Measurements from ENCODE around the gene LGR5. TPM values are rescaled to one million over a fixed set of nuclear protein-coding genes. Genes with fewer than 3 reads are reported as not detected.

Gene LGR5
- total and polyA plus RNA-seq, 2 donors (not counting 3 experiments of a cell fraction or from before 2014, with no cell fraction given), result not detected

DNA sequence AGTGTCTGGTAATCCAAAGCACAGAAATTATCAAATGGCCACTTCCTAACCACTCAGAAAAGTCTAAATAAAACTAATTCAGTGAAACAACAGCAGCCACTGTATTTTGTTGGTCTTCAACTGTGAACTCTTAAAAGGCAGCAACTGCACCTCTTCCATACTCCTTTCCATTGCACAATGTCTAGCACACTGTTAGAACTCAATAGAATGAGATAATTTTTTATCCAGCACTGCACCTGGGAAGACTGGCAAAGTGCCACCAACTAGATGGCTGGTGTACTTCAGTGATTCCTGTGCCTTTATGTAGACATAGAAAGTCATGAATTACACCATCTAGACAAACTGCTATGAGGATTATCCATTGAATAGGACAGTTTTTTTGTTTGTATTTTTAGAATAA lies 26.2 kb downstream of the LGR5 start:
- Histone ChIP-seq H3K9me1 (replicated peaks; ENCODE audit: control insufficient read depth, extremely low read depth, insufficient read depth, low read length) (no peaks in the 10 kb centered on the region), H3K27me3 (ENCODE audit: control insufficient read depth in 2 of 2, insufficient read depth in 2 of 2, low read length in 2 of 2) (no peaks in the 10 kb centered on the region), H3K79me2 (ENCODE audit: control insufficient read depth, insufficient read depth, low read length) (no peaks in the 10 kb centered on the region), H3K27ac (ENCODE audit: insufficient read depth, low read depth, low read length) (no peak overlapping the region), H4K20me1 (replicated peaks; ENCODE audit: control insufficient read depth, extremely low read depth, insufficient read depth, low read length) (no peaks in the 10 kb centered on the region), H3K9me3 (replicated peaks; ENCODE audit: control insufficient read depth, insufficient read depth, low read length) (no peaks in the 10 kb centered on the region), H3K4me1 (ENCODE audit: control insufficient read depth, extremely low read depth, insufficient read depth, low read length) (no peaks in the 10 kb centered on the region), H3K36me3 (ENCODE audit: control insufficient read depth in 2 of 2, extremely low read depth in 1 of 2, insufficient read depth in 2 of 2, low read length in 2 of 2) (no peaks in the 10 kb centered on the region), H2AFZ (ENCODE audit: low read depth, low read length) (no peak overlapping the region), H3K4me3 (replicated peaks in 1 of 3; ENCODE audit: insufficient read depth in 1 of 3, low read depth in 1 of 3, low read length in 3 of 3) (no peak overlapping the region), H3K4me2 (ENCODE audit: insufficient read depth, low read length) (no peak overlapping the region), H3K9ac (replicated peaks; ENCODE audit: extremely low read depth, insufficient read depth, low read length) (no peak overlapping the region)
- TF ChIP-seq JUN (IDR thresholded peaks at IDR 0.05; ENCODE audit: borderline replicate concordance, insufficient read depth, insufficient read length, low read depth) (no peak), CTCF (IDR thresholded peaks at IDR 0.05; ENCODE audit: extremely low read depth in 1 of 2, insufficient read depth in 1 of 2, low read depth in 1 of 2, low read length in 2 of 2) (no peak), GATA2 (IDR thresholded peaks at IDR 0.05; ENCODE audit: insufficient read depth, insufficient read length, low read depth, low read length) (no peak), MAX (IDR thresholded peaks at IDR 0.05; ENCODE audit: insufficient read depth, insufficient read length) (no peak), MYC (IDR thresholded peaks at IDR 0.05; ENCODE audit: low read depth, low read length) (no peak), FOS (IDR thresholded peaks at IDR 0.05; ENCODE audit: borderline replicate concordance, insufficient read depth, low read length) (no peak), EZH2 (IDR thresholded peaks at IDR 0.05; ENCODE audit: borderline replicate concordance, low read depth, low read length, severe bottlenecking) (no peak), POLR2A (IDR thresholded peaks at IDR 0.05; ENCODE audit: low read depth, low read length) (no peak), POLR2AphosphoS5 (IDR thresholded peaks at IDR 0.05; ENCODE audit: insufficient read depth, low read depth, low read length) (no peak)
- BruUV-seq (replicated peaks), result no TSS peak
- ChIA-PET POLR2A (no interaction called here), CTCF (no interaction called here)
- FAIRE-seq (no peak), DNase-seq (ENCODE audit: low read depth, low spot score) (no peak)
- dilution Hi-C loops (cut with MboI; ENCODE audit: extremely low pct_ligation_motif_present, low sequenced_read_pairs), result no loop called here
- intact Hi-C loops (cut with micrococcal nuclease), result no loop called here

All from endothelial cell of umbilical vein (primary cell).